IMR-90 (cell line): ENCODE measurements around the gene TRA2A.

Experiments
- BHLHE40 ChIP-seq: fragments of 150-350 bp; IDR thresholded peaks from 2 replicates; pipeline ENCODE4 v1.6.1; 2016; ENCODE audit warnings: mild to moderate bottlenecking, low read depth, low read length
- FOS ChIP-seq: fragments of 150-350 bp; IDR thresholded peaks from 2 replicates; pipeline ENCODE4 v1.6.1; 2016; ENCODE audit warnings: low read depth, low read length
- MAFK ChIP-seq: IDR thresholded peaks from 2 replicates; pipeline ENCODE4 v1.6.1; 2012; ENCODE audit warnings: low read depth, low read length, improper control_type of control experiment
- MAZ ChIP-seq: IDR thresholded peaks from 2 replicates; pipeline ENCODE4 v1.6.1; 2012; ENCODE audit warnings: low read depth, mild to moderate bottlenecking, low read length, improper control_type of control experiment, moderate library complexity, borderline replicate concordance
- NFE2L2 ChIP-seq: fragments of 150-350 bp; IDR thresholded peaks from 2 replicates; pipeline ENCODE4 v1.6.1; 2016; ENCODE audit warnings: low read depth, mild to moderate bottlenecking, low read length
- POLR2A ChIP-seq: IDR thresholded peaks from 2 replicates; pipeline ENCODE4 v1.6.1; 2012; ENCODE audit warnings: mild to moderate bottlenecking, low read depth, low read length
- RAD21 ChIP-seq: IDR thresholded peaks from 2 replicates; pipeline ENCODE4 v1.6.1; 2012; ENCODE audit warnings: low read length, improper control_type of control experiment
- RFX5 ChIP-seq: IDR thresholded peaks from 2 replicates; pipeline ENCODE4 v1.8.0; 2012; ENCODE audit warnings: low read depth, mild to moderate bottlenecking, low read length, moderate library complexity
- SMC3 ChIP-seq: fragments of 150-350 bp; IDR thresholded peaks from 2 replicates; pipeline ENCODE4 v1.6.1; 2016; ENCODE audit warnings: low read depth, mild to moderate bottlenecking, antibody characterized with exemption, low read length, moderate library complexity
- TF ChIP-seq, protein P1 (sequence below): conservative IDR thresholded peaks from 2 replicates; pipeline ENCODE4 v1.5.1; 2012; ENCODE audit warnings: mild to moderate bottlenecking, low read depth, low read length, improper control_type of control experiment

GRCh38 chr7:23530405-23530804 lies 1.4 kb downstream of the TRA2A start:
- TF ChIP-seq RFX5 (no peak), POLR2A (no peak), MAZ (no peak), BHLHE40 (peak; percentile 34; the same call in 1 of the 2 replicates), FOS (no peak), RAD21 (no peak), SMC3 (no peak), MAFK (no peak), NFE2L2 (no peak)
- TF ChIP-seq, protein P1, sequence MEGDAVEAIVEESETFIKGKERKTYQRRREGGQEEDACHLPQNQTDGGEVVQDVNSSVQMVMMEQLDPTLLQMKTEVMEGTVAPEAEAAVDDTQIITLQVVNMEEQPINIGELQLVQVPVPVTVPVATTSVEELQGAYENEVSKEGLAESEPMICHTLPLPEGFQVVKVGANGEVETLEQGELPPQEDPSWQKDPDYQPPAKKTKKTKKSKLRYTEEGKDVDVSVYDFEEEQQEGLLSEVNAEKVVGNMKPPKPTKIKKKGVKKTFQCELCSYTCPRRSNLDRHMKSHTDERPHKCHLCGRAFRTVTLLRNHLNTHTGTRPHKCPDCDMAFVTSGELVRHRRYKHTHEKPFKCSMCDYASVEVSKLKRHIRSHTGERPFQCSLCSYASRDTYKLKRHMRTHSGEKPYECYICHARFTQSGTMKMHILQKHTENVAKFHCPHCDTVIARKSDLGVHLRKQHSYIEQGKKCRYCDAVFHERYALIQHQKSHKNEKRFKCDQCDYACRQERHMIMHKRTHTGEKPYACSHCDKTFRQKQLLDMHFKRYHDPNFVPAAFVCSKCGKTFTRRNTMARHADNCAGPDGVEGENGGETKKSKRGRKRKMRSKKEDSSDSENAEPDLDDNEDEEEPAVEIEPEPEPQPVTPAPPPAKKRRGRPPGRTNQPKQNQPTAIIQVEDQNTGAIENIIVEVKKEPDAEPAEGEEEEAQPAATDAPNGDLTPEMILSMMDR, result no peak
